SU-DHL-6 (cell line): ENCODE results near the gene BOLA2B.
"Not testable (repeated sequence)": the region's sequence is repeated elsewhere in the genome, so short reads cannot be mapped to it uniquely, and the experiment has no call there.

Experiments used
- CTCF ChIP-seq: fragments of 200-600 bp; sonication (generic); IDR thresholded peaks from one replicate; pipeline ENCODE4 v1.5.1; 2017; ENCODE audit warnings: antibody characterized with exemption, mild to moderate bottlenecking, low read length, moderate library complexity; ENCODE audit not compliant: insufficient read depth, poor library complexity, severe bottlenecking
- EZH2phosphoT487 ChIP-seq: fragments of 200-600 bp; sonication (generic), shearing (Covaris generic); conservative IDR thresholded peaks from 2 replicates; pipeline ENCODE4 v1.6.1; 2018; ENCODE audit warnings: mild to moderate bottlenecking, antibody characterized with exemption, low read length, moderate library complexity, mixed read lengths

GRCh38 chr16:30209032-30209431 lies 15.6 kb upstream of the BOLA2B start:
- not testable (repeated sequence) for TF ChIP-seq CTCF, EZH2phosphoT487
